HL-60/S4 treated with phorbol 12-myristate 13-acetate at 8.2 ng/mL for 4 days and 3 days (cell line): ENCODE results near the gene VAMP5.
"Not testable (repeated sequence)": the region's sequence is repeated elsewhere in the genome, so short reads cannot be mapped to it uniquely, and the experiment has no call there.

Source experiments
- in situ Hi-C: fragments of 300-500 bp; cut with MboI; formaldehyde crosslinking; loops from 2 replicates; pipeline ENCODE4 v1.15.0; 2022; ENCODE audit warnings: low sequenced_read_pairs

Gene VAMP5

DNA sequence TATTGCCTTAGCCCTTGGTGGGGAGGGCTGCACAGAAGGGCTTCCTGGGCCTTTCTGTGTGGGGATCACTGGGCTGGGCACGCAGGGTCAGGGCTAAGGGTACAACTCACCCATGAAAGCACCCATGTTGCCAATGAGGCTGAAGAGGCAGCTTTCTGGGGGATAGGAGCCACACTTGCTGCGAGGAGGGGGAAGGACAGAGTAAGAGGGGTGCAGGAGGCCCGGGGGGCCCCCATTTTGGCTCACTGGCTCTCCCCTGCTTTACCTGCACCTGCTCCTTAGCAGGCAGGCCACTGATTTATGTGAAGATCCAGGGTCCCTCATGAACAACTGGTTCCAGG lies 16.0 kb downstream of the VAMP5 start:
- in situ Hi-C loops = no loop called here

DNA sequence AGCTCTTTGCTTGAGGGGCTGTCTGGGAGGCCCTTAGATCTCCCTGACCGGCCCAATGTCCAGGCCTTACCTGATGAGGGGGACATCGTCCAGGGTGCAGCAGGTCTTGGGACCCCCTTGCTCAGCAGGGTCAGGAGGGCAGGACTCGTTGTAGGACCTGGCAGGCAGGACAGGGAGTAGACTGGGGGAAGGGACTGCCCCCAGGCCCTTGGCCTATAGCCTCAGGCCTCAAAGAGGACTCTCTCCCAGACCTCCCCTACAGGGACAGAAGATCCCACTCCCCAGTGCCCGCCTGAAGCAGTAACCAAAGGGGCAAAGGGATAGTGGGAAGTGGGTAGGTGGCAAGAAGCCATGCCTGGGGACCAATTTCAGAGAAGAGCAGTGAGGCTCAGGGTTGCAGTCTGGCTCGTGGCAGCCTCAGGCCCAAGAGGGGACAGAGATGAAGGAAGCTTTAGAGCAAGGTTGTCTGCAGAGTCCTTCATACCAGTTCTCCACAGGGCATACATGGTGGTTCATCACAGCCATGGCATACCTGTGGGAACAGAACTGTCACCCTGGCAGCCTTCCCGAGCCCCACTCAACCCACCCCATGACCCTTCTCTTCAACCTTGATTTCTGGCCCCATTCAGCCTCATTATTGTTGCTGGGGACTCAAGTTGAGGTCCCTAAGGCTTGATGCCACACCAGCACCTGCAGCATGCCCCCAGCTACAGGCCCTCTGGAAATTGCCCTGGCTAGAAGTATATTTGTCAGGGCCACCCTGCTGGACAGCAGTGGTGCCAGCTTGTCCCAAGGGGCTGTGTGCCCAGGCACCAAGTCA lies 16.9 kb downstream of the VAMP5 start:
- in situ Hi-C loops = no loop called here

DNA sequence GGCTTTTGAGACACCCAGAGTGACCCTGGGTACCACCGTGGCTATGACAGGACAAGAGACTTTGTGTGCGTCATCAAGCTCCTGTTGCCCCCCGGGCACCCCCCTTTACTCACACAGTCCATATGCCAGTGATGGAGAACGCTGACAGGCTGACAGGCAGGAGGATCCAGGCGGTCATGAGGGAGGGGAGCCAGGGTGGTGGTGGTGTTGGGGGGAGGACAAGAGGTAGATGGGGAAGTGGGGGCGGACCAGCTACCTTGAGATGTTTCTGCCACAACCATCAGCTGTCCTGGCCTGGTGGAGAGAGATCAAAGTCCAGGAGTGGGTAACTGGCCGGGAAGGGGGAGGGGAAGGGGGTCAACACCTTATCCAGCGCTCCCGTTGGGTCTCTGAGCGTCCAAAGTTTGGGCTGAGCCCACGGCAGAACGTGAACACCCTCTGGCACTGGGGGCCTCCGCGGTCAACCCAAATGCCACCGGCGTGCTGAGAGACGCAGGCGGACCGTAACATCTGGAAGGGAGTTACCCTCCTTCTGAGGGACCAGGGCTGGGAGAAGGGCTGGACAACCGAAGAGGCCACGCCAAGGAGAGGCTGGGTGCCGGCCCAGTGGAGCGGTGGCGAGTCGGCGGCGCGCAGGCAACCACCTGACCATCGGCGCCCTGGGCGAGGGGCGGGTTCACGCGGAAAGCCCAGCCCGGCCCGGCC lies 17.7 kb downstream of the VAMP5 start:
- in situ Hi-C loops = no loop called here

DNA sequence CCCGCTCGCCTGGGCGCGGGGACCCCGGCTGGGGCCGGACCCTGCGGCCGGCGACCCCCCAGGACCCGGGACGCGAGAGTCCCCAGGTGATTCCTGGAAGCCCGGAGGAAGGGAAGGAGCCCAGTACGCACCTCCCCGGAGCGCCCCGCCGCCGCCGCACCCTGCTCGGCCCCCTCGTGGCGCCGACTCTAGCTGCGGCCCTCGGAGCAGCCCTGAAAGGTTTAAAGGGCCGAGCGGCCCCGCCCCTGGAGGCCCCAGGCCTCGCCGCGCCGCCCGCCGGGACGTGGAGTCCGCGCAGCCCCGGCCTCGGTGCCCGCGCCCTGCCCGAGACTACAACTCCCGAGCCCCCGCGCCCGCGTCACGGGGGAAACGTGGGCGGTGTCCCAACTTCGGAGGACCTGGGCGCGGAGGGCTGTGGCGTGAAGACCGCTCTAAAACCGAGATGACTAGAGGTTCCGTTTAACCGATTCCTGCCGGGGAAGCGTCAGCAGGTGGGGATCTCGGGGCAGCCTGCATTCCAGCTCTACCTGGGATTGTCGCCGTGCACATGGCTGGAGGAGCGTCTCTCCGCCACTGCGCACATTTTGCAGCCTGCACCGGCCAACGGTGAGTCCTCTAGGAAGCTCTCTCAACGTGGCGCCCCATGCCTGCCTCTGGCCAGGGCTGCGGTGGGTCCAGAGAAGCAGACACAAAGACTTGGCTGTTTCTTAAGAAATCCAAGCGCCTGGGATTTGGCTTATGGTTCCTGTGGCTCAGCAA lies 18.4 kb downstream of the VAMP5 start, which contains the start of gene TMEM150A:
Gene TMEM150A, minus strand, starts transcription at position 223 of the 759 bp plus-strand sequence. CDS start 750 bp downstream, outside the sequence.
- in situ Hi-C loops = no loop called here

DNA sequence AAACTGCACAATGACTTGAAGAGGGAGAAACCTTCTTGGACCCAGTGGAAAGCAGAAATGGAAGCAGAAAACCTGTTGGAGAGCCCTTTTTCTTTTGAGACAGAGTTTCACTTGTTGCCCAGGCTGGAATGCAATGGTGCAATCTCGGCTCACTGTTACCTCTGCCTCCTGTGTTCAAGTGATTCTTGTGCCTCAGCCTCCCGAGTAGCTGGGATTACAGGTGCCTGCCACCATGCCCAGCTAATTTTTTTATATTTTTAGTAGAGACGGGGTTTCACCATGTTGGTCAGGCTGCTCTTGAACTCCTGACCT lies 19.9 kb downstream of the VAMP5 start:
- in situ Hi-C loops = not testable (repeated sequence)

DNA sequence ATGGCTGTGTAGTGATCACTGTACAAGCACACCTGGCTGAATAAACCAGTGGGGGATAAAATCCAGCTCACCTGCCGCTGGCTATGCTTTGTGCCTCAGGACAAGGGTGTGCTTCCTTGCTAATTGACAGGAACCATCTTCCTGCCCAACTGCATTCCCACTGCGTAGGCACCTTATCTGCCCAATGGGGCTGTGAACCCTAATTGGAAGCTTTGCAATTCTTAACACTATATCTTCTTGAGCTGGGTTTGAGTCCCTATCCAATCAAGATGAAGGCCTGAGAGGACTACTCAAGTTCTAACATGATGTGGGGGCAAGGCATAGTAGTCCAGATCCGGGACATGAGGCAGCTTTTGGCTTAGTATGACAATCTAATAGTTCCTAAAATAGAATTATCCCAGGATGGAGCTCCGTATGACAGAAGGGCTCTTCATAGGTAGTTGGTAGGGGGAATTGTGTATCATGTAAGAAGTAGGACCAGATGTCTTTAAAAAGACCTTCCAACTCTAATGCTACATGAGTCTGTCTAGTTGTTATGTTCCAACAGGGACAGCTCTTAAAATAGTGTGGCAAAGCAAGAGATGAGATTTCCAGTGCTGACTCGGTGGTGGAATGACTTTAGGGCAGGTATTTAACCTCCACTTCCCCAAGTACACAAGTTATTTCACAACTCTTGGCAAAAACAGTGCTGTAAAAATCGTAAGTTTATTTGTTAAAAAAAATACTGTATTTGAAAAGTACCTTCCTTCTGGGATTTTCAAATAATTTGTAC lies 20.5 kb downstream of the VAMP5 start:
- in situ Hi-C loops = no loop called here

DNA sequence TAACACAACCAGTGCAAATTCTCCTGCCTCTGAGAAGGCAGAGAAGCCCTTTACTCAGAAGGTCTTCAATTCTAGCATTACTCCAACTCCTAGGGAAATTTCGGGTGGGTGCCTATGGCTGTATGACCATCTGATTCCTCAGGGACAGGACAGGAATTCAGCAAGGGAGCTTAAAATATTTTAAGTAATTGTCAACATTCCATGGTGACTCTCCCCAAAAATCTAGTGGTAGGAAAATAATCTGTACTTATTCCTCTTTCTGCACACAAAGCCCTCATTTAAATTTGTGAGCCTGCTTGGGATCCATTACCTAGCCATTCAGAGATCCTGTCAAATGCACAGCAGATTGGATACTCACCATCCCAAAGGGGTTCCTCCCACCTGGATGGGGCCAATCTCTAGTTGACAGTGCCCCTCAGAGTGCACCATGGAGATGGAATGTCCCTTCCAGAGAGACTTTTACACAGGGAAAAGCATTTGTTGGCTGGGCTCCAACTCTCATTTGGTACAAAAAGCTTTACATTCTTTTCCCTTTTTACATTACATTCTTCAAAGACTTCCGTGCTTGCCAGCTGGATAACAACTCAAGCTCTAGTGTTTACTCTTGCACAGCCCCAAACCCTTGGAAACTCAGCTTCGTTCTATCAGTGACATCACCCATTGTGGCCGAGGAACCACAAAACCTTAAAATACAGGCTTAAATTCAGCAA lies 21.3 kb downstream of the VAMP5 start:
- in situ Hi-C loops = no loop called here

DNA sequence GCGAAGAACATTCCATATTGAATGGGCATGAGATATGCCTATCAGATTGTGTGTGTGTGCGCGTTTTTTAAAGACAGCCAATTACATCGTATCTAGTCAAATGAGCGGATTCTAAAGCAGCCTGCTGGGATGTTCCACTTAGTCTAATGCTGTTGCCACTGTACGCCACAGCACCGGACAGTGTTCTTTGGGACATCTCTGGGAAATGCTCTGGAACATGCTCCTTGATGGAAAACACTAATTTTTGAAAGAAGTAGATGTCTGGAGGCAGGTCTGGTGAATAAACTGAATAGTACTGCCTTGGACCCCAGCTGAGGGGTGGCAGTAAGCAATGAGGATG lies 21.9 kb downstream of the VAMP5 start:
- in situ Hi-C loops = no loop called here

DNA sequence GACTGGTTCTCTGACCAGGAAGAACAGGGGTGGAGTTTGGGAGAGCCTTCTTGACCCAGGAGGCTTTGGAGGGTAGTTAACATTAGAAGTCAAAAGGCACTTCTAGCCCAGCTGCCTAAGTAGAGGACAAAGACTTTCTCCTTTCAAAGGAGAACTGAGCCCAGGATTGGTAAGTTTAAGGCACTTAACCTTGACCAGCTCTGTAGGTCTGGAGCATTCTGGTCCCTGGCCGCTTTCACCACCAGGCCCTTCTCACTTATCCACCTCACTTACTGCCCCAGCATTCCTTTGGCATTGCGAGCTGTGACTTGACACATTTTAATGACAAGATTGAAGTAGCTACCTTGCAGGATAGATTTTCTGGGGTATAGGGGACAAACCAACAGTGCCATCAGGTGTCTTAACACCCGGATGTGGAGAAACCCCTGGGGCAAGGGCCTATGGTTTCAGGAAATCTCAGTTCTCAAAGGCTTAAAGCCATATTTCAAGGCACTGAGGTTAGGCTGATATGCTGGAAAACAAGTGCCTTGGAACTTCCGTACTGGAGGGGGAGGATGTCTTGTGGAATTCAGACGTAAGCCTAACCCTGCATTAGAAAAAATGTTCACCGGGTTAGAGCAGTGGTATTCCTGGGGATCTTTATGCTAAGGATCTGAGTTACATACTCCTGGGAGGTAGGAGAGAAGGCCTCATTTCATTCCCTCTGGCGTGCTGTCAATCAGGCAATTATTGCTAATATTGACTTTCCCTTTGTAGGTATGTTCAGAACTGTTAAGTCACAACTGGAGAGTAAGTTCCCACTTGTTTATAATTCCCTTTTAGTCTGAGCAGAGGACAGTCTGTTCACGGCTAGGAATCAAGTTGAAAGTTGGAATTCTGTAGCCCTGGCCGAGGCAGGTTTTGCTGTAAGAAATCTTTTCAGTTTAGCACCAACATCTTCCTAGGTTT lies 23.3 kb downstream of the VAMP5 start:
- in situ Hi-C loops = no loop called here

DNA sequence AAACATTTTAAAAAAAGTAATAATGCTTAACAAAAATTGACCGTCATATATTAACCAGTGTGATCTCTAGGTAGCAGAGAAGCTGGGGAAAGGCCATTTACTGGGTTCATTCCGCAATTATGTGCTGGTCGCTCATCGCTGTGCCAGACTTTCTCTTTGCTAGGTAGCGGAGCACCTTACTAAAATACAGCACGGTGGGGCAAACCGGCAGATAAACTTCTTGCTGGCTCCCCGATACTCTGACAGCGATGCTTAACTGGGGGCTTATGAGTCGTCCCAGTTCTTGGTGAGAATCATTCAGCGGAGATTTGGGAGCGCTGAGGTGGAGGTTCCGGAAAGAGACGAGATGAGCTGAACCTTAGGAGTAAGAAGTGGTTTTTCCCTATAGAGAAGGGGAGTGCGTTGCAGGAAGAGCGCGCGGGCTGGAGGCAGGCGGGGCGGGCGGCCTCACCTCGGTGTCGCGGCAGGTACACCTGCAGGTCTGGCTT lies 27.0 kb downstream of the VAMP5 start:
- in situ Hi-C loops = no loop called here

DNA sequence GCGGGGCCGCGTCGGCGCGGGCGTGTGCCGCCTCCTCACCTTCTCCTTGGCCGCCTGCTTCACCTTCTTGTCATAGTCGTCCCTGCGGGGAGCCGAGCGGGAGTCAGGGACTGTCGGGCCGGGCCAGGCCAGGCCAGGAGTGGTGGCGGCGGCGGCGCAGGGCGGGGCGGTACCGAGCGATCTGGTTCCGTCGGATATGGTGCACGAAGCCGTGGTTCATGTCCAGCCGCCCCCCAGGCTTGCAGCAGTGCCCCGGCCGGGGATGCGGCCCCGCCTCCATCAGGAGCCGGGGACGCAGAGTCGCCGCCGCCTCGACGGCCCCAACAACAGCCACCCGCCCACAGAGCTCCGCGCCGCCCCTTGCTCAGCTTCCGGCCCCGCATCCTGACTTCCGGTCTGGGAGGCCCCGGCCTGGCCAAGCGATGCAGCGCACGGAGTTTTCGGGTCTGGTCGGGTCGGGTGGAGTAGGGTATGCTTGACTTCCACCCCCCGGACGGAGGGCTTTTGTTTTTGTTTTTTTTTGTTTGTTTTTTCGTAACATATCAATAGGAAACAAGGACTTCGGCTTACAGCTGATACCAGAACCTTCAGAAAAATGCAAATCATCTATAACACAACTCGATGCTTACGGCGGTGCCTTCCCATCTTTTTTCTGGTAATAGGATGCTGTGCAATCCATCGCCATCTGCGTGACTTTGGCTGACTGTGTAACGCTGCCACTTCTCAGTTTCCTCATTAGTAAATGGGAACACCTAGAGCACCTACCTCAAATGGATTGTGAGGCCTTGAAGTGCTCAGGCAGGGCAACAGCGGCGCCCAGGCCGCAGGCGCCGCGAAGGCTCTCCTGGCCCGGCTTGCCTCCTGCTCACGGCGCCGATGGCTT lies 27.7 kb downstream of the VAMP5 start, which contains the start of gene C2orf68:
Gene C2orf68, minus strand, starts transcription at position 362 of the 883 bp plus-strand sequence. Its CDS starts 82 bp downstream, at position 280.
- in situ Hi-C loops = no loop called here

DNA sequence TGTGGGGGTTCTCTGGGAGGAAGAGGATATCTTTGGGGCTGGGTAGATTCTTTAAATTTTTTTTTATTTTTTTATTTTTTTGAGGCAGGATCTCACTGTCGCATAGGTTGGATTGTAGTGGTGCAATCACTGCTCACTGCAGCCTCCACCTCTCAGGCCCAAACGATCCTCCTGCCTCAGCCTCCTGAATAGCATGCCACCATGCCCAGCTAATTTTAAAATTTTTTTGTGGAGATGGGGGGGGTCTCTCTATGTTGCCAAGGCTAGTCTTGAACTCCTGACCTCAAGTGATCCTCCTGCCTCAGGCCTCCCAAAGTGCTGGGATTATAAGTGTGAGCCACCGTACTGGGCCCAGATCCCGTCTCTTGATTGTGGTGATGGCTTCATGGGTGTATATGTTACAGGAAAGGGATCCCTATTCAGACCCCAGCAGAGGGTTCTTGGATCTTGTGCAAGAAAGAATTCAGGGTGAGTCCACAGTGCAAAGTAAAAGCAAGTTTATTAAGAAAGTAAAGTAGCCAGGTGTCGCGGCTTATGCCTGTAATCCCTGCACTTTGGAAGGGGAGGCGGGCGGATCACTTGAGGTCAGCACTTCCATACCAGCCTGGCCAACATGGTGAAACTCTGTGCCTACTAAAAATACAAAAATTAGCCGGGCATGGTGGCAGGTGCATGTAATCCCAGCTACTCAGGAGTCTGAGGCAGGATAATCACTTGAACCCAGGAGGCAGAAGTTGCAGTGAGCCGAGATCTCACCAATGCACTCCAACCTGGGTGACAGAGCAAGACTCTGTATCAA lies 29.7 kb downstream of the VAMP5 start:
- in situ Hi-C loops = no loop called here

DNA sequence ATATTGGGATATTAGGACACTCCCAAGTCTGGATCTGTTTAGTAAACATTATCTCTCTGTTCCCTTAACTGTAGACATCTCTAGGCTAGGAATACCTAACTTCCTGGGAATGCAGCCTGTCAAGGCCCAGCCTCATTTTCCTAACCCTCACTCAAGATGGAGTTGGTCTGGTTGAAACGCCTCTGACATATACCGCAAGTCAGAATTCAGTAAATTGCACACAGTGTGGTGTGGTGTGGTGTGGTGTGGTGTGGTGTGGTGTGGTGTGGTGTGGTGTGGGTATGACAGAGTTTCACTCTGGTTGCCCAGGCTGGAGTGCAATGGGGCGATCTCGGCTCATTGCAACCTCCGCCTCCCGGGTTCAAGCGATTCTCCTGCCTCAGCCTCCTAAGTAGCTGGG lies 30.5 kb downstream of the VAMP5 start:
- in situ Hi-C loops = not testable (repeated sequence)

DNA sequence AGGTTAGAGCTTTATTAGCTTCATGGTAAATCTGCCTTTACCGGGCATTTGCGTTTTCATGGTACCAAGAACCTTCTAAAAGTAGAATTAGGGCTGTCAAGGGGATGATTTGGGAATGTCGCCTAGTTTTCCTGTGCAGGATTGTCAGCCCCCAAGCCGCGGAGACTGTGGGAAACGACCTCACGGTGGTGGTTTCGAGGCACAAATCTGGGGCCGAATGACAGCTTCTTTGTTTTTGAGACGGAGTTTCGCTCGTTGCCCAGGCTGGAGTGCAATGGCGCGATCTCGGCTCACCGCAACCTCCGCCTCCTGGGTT lies 31.1 kb downstream of the VAMP5 start:
- in situ Hi-C loops = no loop called here

DNA sequence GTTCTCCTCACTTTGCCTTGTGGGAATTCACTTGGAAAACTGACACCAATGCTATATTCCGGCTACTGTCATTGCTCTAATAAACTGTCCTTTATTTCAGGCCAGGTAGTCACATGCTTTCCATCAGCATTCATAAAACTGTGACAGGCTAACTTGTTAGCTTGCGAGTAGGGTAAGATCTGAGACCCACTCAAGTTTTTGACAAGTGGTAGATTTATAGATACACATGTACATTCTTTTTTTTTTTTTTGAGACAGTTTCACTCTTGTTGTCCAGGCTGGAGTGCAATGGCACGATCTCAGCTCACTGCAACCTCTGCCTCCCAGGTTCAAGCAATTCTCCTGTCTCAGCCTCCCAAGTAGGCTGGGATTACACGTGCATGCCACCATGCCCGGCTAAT lies 33.5 kb downstream of the VAMP5 start:
- in situ Hi-C loops = not testable (repeated sequence)

DNA sequence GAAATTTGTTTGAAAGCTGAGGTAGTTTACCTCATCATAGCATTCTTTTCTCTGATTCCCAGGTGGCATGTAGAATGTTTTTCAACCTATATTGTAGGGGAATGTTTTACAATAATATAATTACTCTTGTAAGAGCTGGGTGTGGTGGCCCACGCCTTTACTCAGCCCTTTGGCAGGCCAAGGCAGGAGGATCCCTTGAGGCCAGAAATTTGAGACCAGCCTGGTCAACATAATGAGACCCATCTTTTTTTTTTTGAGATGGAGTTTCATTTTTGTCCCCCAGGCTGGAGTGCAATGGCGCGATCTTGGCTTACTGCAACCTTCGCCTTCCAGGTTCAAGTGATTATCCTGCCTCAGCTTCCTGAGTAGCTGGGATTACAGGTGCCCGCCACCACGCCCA lies 35.4 kb downstream of the VAMP5 start:
- in situ Hi-C loops = no loop called here

DNA sequence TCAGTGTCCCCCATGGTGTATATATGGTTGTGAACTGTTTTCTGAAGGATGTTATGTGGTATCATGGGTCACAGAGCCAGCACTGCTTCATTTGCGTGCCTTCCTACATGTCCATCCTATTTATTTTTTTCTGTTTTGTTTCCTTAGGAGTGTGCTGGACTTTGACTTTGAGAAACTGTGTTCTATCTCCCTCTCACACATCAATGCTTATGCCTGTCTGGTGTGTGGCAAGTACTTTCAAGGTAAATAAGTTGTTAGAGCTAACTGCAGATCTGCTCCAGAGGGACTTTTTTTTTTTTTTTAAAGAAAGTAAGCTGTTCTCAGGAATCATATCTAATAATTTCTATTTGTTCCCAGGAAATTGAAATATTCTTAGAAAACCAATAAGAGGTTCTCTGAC lies 37.1 kb downstream of the VAMP5 start:
- in situ Hi-C loops = no loop called here

DNA sequence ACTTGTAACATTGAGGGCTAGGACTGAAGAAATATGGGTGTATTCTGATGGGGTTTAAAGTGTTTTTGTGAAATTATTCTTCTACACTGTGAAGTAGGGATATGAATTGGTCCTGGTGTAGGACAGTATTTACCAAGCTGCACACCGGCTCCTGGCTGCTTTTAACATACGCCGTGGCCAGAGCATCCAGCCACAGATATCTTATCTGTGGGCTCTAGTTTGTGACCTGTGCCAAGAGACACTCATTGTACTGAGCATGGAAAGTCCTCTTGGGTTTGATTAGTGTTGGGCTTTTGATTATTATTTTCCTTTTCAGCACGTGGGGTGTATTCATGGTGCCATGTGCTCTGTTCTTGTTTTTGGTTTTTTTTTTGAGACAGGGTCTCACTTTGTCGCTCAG lies 39.8 kb downstream of the VAMP5 start:
- in situ Hi-C loops = no loop called here
